Measurements from ENCODE around the gene OGG1. TPM values are rescaled to one million over a fixed set of nuclear protein-coding genes. Genes with fewer than 3 reads are reported as not detected.

The OGG1 gene
- total RNA-seq, 1 donor from 2014 or later, result 14.4 TPM

GRCh38 chr3:9783954-9784353 lies 34.2 kb downstream of the OGG1 start:
- no peak for DNase-seq (ENCODE audit: low spot score)

- DNase-seq (ENCODE audit: low spot score), result no peak
Observed at GRCh38 chr3:9784965-9785364, 35.2 kb downstream of the OGG1 start.

- no peak for DNase-seq (ENCODE audit: low spot score)
Observed at GRCh38 chr3:9785602-9786001, 35.9 kb downstream of the OGG1 start.

- no peak for DNase-seq (ENCODE audit: low spot score)
Observed at GRCh38 chr3:9786209-9786739, 36.5 kb downstream of the OGG1 start.

- no peak for DNase-seq (ENCODE audit: low spot score)
Observed at GRCh38 chr3:9786825-9787669, 37.3 kb downstream of the OGG1 start.

GRCh38 chr3:9787714-9788113 lies 38.0 kb downstream of the OGG1 start:
- DNase-seq (ENCODE audit: low spot score), result no peak

- DNase-seq (ENCODE audit: low spot score), result no peak
Observed at GRCh38 chr3:9791127-9791526, 41.4 kb downstream of the OGG1 start.

GRCh38 chr3:9791790-9792404 lies 42.1 kb downstream of the OGG1 start:
- no peak for DNase-seq (ENCODE audit: low spot score)

GRCh38 chr3:9792405-9793160 lies 42.8 kb downstream of the OGG1 start, which contains the start of the genes ARPC4 and TADA3:
TSS of gene ARPC4 (plus strand) at chr3:9793082. CDS start at chr3:9793122, 40 bp downstream.
TSS of gene TADA3 (minus strand) at chr3:9792473. CDS start at chr3:9791466, 1,007 bp downstream.
- DNase-seq (ENCODE audit: low spot score), result peak; percentile 96

GRCh38 chr3:9793161-9793781 lies 43.5 kb downstream of the OGG1 start:
- DNase-seq (ENCODE audit: low spot score), result peak; percentile 96

GRCh38 chr3:9794400-9794799 lies 44.6 kb downstream of the OGG1 start:
- DNase-seq (ENCODE audit: low spot score), result no peak

GRCh38 chr3:9795207-9795606 lies 45.5 kb downstream of the OGG1 start:
- DNase-seq (ENCODE audit: low spot score), result no peak

- DNase-seq (ENCODE audit: low spot score), result no peak
Observed at GRCh38 chr3:9797196-9797945, 47.6 kb downstream of the OGG1 start.

GRCh38 chr3:9800529-9800928 lies 50.8 kb downstream of the OGG1 start:
- DNase-seq (ENCODE audit: low spot score), result no peak

- no peak for DNase-seq (ENCODE audit: low spot score)
Observed at GRCh38 chr3:9803494-9803893, 53.7 kb downstream of the OGG1 start.

GRCh38 chr3:9804996-9805395 lies 55.2 kb downstream of the OGG1 start:
- DNase-seq (ENCODE audit: low spot score), result no peak

GRCh38 chr3:9806137-9806536 lies 56.4 kb downstream of the OGG1 start:
- DNase-seq (ENCODE audit: low spot score), result no peak
